GM19452 (cell line): Measurements from ENCODE around the gene ITGB6.

Experiments
- ATAC-seq: cut with Tn5 transposase; IDR thresholded peaks from one replicate; pipeline ENCODE4 v1.9.1; 2021; ENCODE audit not compliant: unreplicated experiment

Gene ITGB6

DNA sequence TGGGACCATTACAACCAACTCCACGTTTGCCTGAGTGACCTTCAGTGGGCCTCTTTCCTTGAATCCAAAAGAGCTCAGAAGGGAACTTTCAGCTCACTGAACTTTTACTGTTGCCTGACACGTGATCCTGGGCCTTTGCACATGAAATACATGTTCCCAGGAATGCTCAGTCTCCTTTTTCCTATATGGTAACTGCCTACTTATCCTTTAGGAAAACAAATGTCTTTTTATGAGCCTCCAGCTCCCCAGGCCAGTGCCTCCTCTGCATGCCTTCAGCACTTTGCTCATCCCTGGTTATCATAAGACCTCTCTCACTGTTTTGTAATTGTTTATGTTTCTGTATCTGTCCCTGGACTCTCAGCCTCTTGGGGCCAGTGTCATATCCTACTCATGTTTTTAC lies 142.7 kb downstream of the ITGB6 start:
- ATAC-seq, result no peak

DNA sequence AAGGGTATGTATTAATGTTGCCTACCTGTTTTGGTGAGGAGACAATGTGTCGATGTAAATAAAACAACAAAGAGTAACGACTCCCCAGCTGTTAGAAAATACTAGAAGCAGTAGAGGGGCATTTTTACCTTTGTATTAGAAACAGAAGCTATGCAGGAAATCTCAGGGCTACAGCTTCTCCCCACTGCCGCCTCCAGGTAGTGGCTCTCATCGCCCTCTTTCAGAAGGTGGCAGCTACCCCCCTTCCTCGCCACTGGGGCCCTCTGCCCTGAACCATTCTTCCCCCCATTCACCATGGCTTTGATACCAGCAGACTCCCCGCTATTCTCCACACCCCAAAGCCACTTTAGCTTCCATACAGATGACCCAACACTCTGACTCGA lies 144.4 kb downstream of the ITGB6 start:
- ATAC-seq, result no peak

DNA sequence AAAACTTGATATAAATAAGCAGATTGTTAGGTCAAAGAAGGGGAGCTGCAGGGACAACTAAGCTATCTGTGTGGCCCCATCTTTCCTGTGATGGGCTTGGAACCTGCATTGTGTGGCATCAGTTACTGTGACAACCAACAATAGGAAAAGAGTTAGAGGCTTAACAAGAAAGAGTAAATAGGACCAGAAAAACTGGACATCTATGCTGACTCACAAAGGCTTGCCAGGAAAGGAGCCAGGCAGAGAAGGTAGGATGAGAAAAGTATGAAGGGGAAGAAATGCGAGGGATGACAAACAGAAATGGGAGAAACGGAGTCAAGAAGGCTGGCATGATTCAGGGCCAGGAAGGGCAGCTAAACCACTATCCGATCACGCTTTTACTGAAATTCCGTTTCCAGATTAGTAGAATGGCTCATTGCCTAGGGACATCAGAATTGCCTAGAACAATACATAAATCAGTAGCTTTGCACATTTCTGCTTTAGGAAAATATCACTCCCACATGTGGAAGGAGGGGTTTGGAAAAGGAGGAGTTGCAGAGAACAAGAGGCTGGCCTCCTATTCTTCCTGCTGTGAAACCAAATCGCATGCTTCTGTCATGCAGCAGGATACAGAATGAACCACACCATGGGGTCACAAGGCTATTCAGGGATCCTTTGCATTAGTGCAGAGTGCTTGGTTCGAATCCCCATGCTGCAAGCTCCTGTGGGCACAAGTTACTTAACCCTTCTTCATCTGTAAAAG lies 144.9 kb downstream of the ITGB6 start:
- no peak for ATAC-seq

- ATAC-seq, result no peak
These were observed 146.1 kb downstream of the ITGB6 start for GRCh38 chr2:160053946-160054345.

GRCh38 chr2:160052531-160052930 lies 147.5 kb downstream of the ITGB6 start:
- ATAC-seq, result no peak

- no peak for ATAC-seq
These were observed 148.7 kb downstream of the ITGB6 start for GRCh38 chr2:160051371-160051800.

- ATAC-seq, result no peak
These were observed 149.9 kb downstream of the ITGB6 start for GRCh38 chr2:160050147-160050546.
